GM19397 (cell line): Measurements from ENCODE around the gene SNAP23.

Experiments
- ATAC-seq: cut with Tn5 transposase; IDR thresholded peaks from one replicate; pipeline ENCODE4 v1.9.1; 2021; ENCODE audit warnings: mild to moderate bottlenecking, moderate library complexity; ENCODE audit not compliant: unreplicated experiment

Gene SNAP23

GRCh38 chr15:42495361-42496212 is at the start of gene SNAP23:
TSS of gene SNAP23 (plus strand) at chr15:42495634. CDS start at chr15:42511847, 16,213 bp downstream.
- peak; percentile 81 for ATAC-seq

GRCh38 chr15:42447599-42447998 is 47.8 kb upstream of the SNAP23 start:
- no peak for ATAC-seq

- no peak for ATAC-seq
These were observed 47.2 kb upstream of the SNAP23 start for GRCh38 chr15:42448281-42448680.

GRCh38 chr15:42449770-42450424 is 45.5 kb upstream of the SNAP23 start:
- no peak for ATAC-seq

- ATAC-seq = no peak
These were observed 45.0 kb upstream of the SNAP23 start for GRCh38 chr15:42450425-42450790.

- no peak for ATAC-seq
These were observed 41.6 kb upstream of the SNAP23 start for GRCh38 chr15:42453826-42454225.

- no peak for ATAC-seq
These were observed 38.9 kb upstream of the SNAP23 start for GRCh38 chr15:42456531-42456930.

GRCh38 chr15:42456971-42457370 is 38.5 kb upstream of the SNAP23 start:
- no peak for ATAC-seq

- ATAC-seq = peak; percentile 88
These were observed 37.7 kb upstream of the SNAP23 start for GRCh38 chr15:42457445-42458442.

- no peak for ATAC-seq
These were observed 34.2 kb upstream of the SNAP23 start for GRCh38 chr15:42461261-42461660.

- ATAC-seq = no peak
These were observed 29.7 kb upstream of the SNAP23 start for GRCh38 chr15:42465520-42466259.

GRCh38 chr15:42471002-42471401 is 24.4 kb upstream of the SNAP23 start:
- no peak for ATAC-seq

- ATAC-seq = no peak
These were observed 20.6 kb upstream of the SNAP23 start for GRCh38 chr15:42474827-42475226.

GRCh38 chr15:42482701-42483100 is 12.7 kb upstream of the SNAP23 start:
- ATAC-seq = no peak

- ATAC-seq = no peak
These were observed 11.8 kb upstream of the SNAP23 start for GRCh38 chr15:42483677-42484076.

- no peak for ATAC-seq
These were observed 5.2 kb upstream of the SNAP23 start for GRCh38 chr15:42490291-42490670.

GRCh38 chr15:42490671-42491538 is 4.5 kb upstream of the SNAP23 start, which contains the start of gene ZNF106:
TSS of gene ZNF106 (minus strand) at chr15:42491141. CDS start at chr15:42472289, 18,852 bp downstream.
- ATAC-seq = peak; percentile 67

GRCh38 chr15:42491539-42492225 is 3.8 kb upstream of the SNAP23 start:
- no peak for ATAC-seq

- no peak for ATAC-seq
These were observed 1.8 kb upstream of the SNAP23 start for GRCh38 chr15:42493679-42494078.
